ENCODE results near the gene VAMP5.

The VAMP5 gene

GRCh38 chr2:85598594-85599340 is 14.5 kb downstream of the VAMP5 start:
- no peaks in the 10 kb centered on the region; the same call in 1 of the 2 replicates for H3K36me3 ChIP-seq (ENCODE audit: insufficient read depth, low read length)
- H3K4me1 ChIP-seq (ENCODE audit: insufficient read depth, low read length, poor library complexity, severe bottlenecking) = peaks cover 36% of the 10 kb centered on the region
- no peak overlapping the region for H3K4me2 ChIP-seq (ENCODE audit: low read depth, low read length, poor library complexity, severe bottlenecking)
- no peaks in the 10 kb centered on the region for H3K9me3 ChIP-seq (ENCODE audit: insufficient read depth, low read depth, low read length)
- TF ChIP-seq CTCF (conservative IDR thresholded peaks at IDR 0.05; ENCODE audit: low read length) (no peak), EZH2phosphoT487 (IDR thresholded peaks at IDR 0.05; ENCODE audit: borderline replicate concordance) (no peak)
- no peaks in the 10 kb centered on the region for H3K9me2 ChIP-seq (replicated peaks; ENCODE audit: low read depth, low read length)
- H3K79me2 ChIP-seq (ENCODE audit: insufficient read depth, low read length) = peaks cover 44% of the 10 kb centered on the region
- no peak overlapping the region for H3K4me3 ChIP-seq (ENCODE audit: low read length, poor library complexity, severe bottlenecking)
- H3K27me3 ChIP-seq (ENCODE audit: insufficient read depth, low read length, poor library complexity, severe bottlenecking) = no peaks in the 10 kb centered on the region
- H2AFZ ChIP-seq (ENCODE audit: low read length) = no peak overlapping the region
- no peaks in the 10 kb centered on the region for H3F3A ChIP-seq (ENCODE audit: low read depth)
- H4K20me1 ChIP-seq (ENCODE audit: insufficient read depth, low read length, poor library complexity, severe bottlenecking) = peaks cover 21% of the 10 kb centered on the region
- no peak overlapping the region for H3K9ac ChIP-seq (ENCODE audit: low read depth, low read length, poor library complexity, severe bottlenecking)

- H3K27me3 ChIP-seq (ENCODE audit: insufficient read depth, low read length, poor library complexity, severe bottlenecking) = no peaks in the 10 kb centered on the region
- peaks cover 21% of the 10 kb centered on the region for H4K20me1 ChIP-seq (ENCODE audit: insufficient read depth, low read length, poor library complexity, severe bottlenecking)
- no peaks in the 10 kb centered on the region for H3K9me3 ChIP-seq (ENCODE audit: insufficient read depth, low read depth, low read length)
- H3K9me2 ChIP-seq (replicated peaks; ENCODE audit: low read depth, low read length) = no peaks in the 10 kb centered on the region
- TF ChIP-seq CTCF (conservative IDR thresholded peaks at IDR 0.05; ENCODE audit: low read length) = no peak
- TF ChIP-seq EZH2phosphoT487 (IDR thresholded peaks at IDR 0.05; ENCODE audit: borderline replicate concordance) = no peak
- no peak overlapping the region for H3K4me3 ChIP-seq (ENCODE audit: low read length, poor library complexity, severe bottlenecking)
- H3K9ac ChIP-seq (ENCODE audit: low read depth, low read length, poor library complexity, severe bottlenecking) = no peak overlapping the region
- no peak overlapping the region for H2AFZ ChIP-seq (ENCODE audit: low read length)
- peaks cover 31% of the 10 kb centered on the region for H3K4me1 ChIP-seq (ENCODE audit: insufficient read depth, low read length, poor library complexity, severe bottlenecking)
- peaks cover 35% of the 10 kb centered on the region for H3K79me2 ChIP-seq (ENCODE audit: insufficient read depth, low read length)
- H3K36me3 ChIP-seq (ENCODE audit: insufficient read depth, low read length) = no peaks in the 10 kb centered on the region; the same call in 1 of the 2 replicates
- no peak overlapping the region for H3K4me2 ChIP-seq (ENCODE audit: low read depth, low read length, poor library complexity, severe bottlenecking)
- no peaks in the 10 kb centered on the region for H3F3A ChIP-seq (ENCODE audit: low read depth)
Observed at GRCh38 chr2:85599468-85600234, 15.4 kb downstream of the VAMP5 start.

GRCh38 chr2:85600235-85600575 is 16.0 kb downstream of the VAMP5 start:
- Histone ChIP-seq H2AFZ (ENCODE audit: low read length) (no peak overlapping the region), H3K9ac (ENCODE audit: low read depth, low read length, poor library complexity, severe bottlenecking) (no peak overlapping the region), H3K9me3 (ENCODE audit: insufficient read depth, low read depth, low read length) (no peaks in the 10 kb centered on the region), H3K4me1 (ENCODE audit: insufficient read depth, low read length, poor library complexity, severe bottlenecking) (peaks cover 27% of the 10 kb centered on the region), H3K36me3 (ENCODE audit: insufficient read depth, low read length) (no peaks in the 10 kb centered on the region; the same call in 1 of the 2 replicates), H3K79me2 (ENCODE audit: insufficient read depth, low read length) (peaks cover 30% of the 10 kb centered on the region), H3K9me2 (replicated peaks; ENCODE audit: low read depth, low read length) (no peaks in the 10 kb centered on the region), H3K4me3 (ENCODE audit: low read length, poor library complexity, severe bottlenecking) (no peak overlapping the region), H3K4me2 (ENCODE audit: low read depth, low read length, poor library complexity, severe bottlenecking) (no peak overlapping the region), H3F3A (ENCODE audit: low read depth) (no peaks in the 10 kb centered on the region), H4K20me1 (ENCODE audit: insufficient read depth, low read length, poor library complexity, severe bottlenecking) (peaks cover 21% of the 10 kb centered on the region), H3K27me3 (ENCODE audit: insufficient read depth, low read length, poor library complexity, severe bottlenecking) (no peaks in the 10 kb centered on the region)
- no peak for TF ChIP-seq EZH2phosphoT487 (IDR thresholded peaks at IDR 0.05; ENCODE audit: borderline replicate concordance)
- TF ChIP-seq CTCF (conservative IDR thresholded peaks at IDR 0.05; ENCODE audit: low read length) = no peak
